Activated B cell treated with CpG ODN at 0.5 μM for 24 hours (primary cell): Measurements from ENCODE around the gene RNF187. TPM values are rescaled to one million over a fixed set of nuclear protein-coding genes. Genes with fewer than 3 reads are reported as not detected.

ENCODE experiments used
- ATAC-seq: fragments of 200-7000 bp; cut with Tn5 transposase; one replicate; pipeline ENCODE4 v1.10.0; 2021; ENCODE audit warnings: low read depth, mild to moderate bottlenecking, moderate library complexity
- CTCF ChIA-PET: fragments of 350-600 bp; sonication (Branson Sonifier 250); formaldehyde crosslinking; loops from one replicate; lab custom pipeline; 2021; ENCODE audit warnings: antibody characterized with exemption; lab: Charles Lee
- POLR2A ChIA-PET: fragments of 350-600 bp; sonication (Branson Sonifier 250); formaldehyde crosslinking; loops from one replicate; lab custom pipeline; 2021; ENCODE audit warnings: antibody characterized with exemption; lab: Charles Lee
- DNase-seq: peaks from one replicate; pipeline ENCODE4 v3.0.0; 2022
- H3K27ac Mint-ChIP-seq: one replicate; pipeline ENCODE4 v1.8.0; 2020; ENCODE audit warnings: mixed read lengths
- H3K27me3 Mint-ChIP-seq: one replicate; pipeline ENCODE4 v1.8.0; 2021; ENCODE audit warnings: mixed read lengths
- H3K36me3 Mint-ChIP-seq: one replicate; pipeline ENCODE4 v1.8.0; 2021; ENCODE audit warnings: low read depth, mixed read lengths
- H3K4me1 Mint-ChIP-seq: one replicate; pipeline ENCODE4 v1.8.0; 2021; ENCODE audit warnings: mixed read lengths
- H3K4me3 Mint-ChIP-seq: one replicate; pipeline ENCODE4 v1.8.0; 2020; ENCODE audit warnings: mild to moderate bottlenecking, mixed read lengths
- H3K9me3 Mint-ChIP-seq: one replicate; pipeline ENCODE4 v1.8.0; 2020; ENCODE audit warnings: mixed read lengths
- intact Hi-C: fragments of 100-400 bp; cut with micrococcal nuclease; formaldehyde crosslinking; loops from one replicate; pipeline ENCODE4 v1.15.1; 2024
- total RNA-seq: library from RNA; stranded (reverse); gene quantifications from 2 replicates; pipeline ENCODE4 v1.2.3, GENCODE V29; 2022
- TF ChIP-seq, protein P1 (sequence below): fragments of 200-600 bp; IDR thresholded peaks from one replicate; pipeline ENCODE4 v1.8.0; 2022; ENCODE audit warnings: antibody characterized with exemption, mild to moderate bottlenecking

The RNF187 gene
- total RNA-seq, 1 donor from 2014 or later = 64.0 TPM

DNA sequence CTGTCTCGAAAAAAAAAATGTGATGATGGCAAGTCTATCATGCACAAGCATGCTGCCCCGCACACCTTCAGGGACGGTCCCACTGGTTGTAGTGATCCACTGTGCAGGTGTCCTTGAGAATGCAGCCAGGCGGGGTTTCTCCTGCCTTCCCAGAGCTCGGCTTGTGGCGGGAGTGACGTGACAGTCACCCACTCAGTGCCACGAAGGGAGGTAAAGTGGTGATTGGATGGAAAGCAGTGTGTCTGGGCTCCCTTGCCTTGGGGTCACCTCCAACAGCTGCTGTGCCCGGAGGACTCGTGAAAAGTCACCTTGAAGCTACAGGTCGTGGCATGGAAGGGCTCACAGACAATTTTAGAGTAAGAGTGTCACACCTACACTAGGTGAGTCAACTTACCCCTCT is 37.0 kb upstream of the RNF187 start:
- CTCF ChIA-PET = no interaction called here
- Mint-ChIP-seq H3K27ac (no peak overlapping the region), H3K4me3 (no peak overlapping the region), H3K9me3 (no peaks in the 10 kb centered on the region), H3K4me1 (peaks cover 11% of the 10 kb centered on the region), H3K27me3 (peaks cover 30% of the 10 kb centered on the region), H3K36me3 (no peaks in the 10 kb centered on the region)
- intact Hi-C loops = no loop called here
- TF ChIP-seq, protein P1, sequence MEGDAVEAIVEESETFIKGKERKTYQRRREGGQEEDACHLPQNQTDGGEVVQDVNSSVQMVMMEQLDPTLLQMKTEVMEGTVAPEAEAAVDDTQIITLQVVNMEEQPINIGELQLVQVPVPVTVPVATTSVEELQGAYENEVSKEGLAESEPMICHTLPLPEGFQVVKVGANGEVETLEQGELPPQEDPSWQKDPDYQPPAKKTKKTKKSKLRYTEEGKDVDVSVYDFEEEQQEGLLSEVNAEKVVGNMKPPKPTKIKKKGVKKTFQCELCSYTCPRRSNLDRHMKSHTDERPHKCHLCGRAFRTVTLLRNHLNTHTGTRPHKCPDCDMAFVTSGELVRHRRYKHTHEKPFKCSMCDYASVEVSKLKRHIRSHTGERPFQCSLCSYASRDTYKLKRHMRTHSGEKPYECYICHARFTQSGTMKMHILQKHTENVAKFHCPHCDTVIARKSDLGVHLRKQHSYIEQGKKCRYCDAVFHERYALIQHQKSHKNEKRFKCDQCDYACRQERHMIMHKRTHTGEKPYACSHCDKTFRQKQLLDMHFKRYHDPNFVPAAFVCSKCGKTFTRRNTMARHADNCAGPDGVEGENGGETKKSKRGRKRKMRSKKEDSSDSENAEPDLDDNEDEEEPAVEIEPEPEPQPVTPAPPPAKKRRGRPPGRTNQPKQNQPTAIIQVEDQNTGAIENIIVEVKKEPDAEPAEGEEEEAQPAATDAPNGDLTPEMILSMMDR = no peak
- POLR2A ChIA-PET = no interaction called here
- no peak for DNase-seq
- no peak for ATAC-seq

DNA sequence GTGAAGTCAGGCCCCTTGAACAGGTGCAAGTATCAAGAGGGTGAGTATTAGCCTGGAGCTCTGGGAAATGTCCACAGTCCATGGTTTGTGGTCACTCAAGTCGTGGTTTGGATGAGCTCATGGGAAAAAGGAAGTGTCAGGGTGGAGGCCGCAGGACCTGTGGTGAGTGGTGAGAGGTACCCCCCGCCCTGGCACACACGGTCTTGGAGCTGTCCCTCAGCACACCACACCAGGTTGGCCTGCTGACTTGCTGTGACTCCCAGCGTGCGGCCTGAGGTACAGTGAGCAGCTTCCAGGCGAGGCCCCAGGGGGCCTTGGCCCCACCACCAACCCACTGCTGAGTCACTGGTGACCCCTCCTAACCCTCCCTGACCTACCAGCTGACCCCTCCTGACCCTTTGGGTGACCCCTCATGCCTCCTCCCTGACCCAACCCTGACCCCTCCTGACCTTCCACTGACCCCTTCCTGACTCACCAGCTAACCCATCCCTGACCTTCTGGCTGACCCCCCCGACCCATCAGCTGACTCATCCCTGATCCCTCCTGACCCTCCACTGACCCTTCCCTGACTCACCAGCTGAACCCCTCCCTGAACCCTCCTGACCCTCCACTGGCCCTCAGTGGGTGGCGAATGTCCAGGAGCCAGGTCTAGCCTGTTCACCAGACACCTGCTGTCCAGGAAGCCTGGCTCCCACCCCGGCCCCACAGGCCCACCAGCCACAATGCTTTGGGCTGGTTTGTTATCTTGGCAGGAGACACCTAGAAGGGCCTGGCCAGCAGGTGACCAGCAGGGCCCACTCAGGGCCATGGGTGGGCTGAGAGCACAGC is 34.8 kb upstream of the RNF187 start:
- ATAC-seq = no peak
- no peak overlapping the region for H3K27ac Mint-ChIP-seq
- H3K27me3 Mint-ChIP-seq = peaks cover 15% of the 10 kb centered on the region
- no peaks in the 10 kb centered on the region for H3K36me3 Mint-ChIP-seq
- H3K9me3 Mint-ChIP-seq = no peaks in the 10 kb centered on the region
- TF ChIP-seq, protein P1 = no peak
- CTCF ChIA-PET = no interaction called here
- POLR2A ChIA-PET = interaction anchor here (0.9 kb wide), 1 partner anchor 46 kb away, joined by 15 read pairs; the partner anchor contains the start of gene TRIM11
- H3K4me1 Mint-ChIP-seq = peaks cover 8% of the 10 kb centered on the region
- no peak overlapping the region for H3K4me3 Mint-ChIP-seq
- DNase-seq = no peak
- intact Hi-C loops = no loop called here

DNA sequence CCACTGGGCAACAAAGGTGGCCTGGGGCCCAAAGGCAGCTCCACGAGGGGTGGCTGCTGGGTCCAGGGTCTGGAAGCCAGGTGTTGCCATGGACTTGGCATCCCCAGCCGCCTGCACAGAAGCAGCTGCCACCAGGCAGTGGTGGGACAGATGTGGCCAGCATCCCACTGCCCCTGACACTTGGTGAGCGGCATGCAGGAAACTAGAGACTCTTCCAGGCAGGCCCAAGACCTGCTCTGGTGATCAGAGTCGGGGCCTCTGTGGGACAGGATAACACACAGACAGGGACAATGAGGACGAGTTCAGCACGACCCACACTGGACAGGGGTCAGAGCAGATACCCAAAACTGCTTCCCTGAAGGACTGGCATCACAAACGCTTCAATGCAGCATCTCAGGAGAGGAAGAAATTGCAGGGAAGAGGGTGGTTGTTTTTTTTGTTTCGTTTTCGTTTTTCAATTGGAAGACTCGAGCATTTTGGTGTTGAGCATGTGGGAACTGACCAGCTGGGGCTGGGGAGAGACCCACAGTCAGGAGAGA is 34.1 kb upstream of the RNF187 start:
- H3K4me3 Mint-ChIP-seq = no peak overlapping the region
- ChIA-PET CTCF (no interaction called here), POLR2A (no interaction called here)
- TF ChIP-seq, protein P1 = no peak
- DNase-seq (no peak), ATAC-seq (no peak)
- H3K27ac Mint-ChIP-seq = no peak overlapping the region
- no peaks in the 10 kb centered on the region for H3K36me3 Mint-ChIP-seq
- intact Hi-C loops = no loop called here
- H3K9me3 Mint-ChIP-seq = no peaks in the 10 kb centered on the region
- peaks cover 15% of the 10 kb centered on the region for H3K4me1 Mint-ChIP-seq
- H3K27me3 Mint-ChIP-seq = peaks cover 10% of the 10 kb centered on the region

DNA sequence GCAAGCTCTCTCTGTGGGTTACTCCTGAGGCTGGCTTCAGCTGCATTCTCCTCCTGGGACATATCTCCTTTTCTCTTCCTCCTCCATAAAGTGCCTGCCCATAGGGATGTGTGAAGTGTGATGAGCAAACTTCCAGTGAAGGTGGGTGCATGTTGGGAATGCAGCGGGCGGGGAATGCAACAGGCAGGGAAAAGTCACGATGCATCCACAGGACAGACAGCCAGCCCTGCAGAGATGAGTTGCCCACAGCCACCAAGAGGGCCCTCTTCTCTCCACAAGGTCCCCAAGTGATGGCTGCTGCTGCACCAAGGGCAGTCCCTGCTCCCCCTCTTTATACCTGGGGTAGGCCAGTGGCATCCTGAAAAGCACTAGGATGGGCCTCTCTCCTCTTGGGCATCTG is 33.6 kb upstream of the RNF187 start:
- H3K27me3 Mint-ChIP-seq = peaks cover 11% of the 10 kb centered on the region
- no peak for ATAC-seq
- CTCF ChIA-PET = no interaction called here

DNA sequence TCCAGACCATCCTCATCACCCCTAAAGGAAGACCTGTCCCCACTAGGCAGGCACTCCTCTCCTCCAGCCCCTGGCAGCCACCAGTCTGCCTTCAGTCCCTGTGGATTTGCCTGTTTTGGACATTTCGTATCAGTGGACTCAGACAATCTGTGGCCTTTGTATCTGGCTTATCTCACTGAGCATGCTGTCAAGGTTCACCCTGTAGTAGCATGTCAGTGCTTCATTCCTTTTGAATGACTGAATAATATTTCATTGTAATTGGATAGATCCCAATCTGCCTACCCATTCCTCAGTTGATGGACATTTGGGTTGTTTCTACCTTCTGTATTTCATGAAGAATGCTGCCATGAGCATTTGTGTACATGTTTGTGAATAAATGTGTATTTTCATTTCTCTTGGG is 32.9 kb upstream of the RNF187 start:
- Mint-ChIP-seq H3K4me1 (peaks cover 23% of the 10 kb centered on the region), H3K27me3 (peaks cover 12% of the 10 kb centered on the region), H3K27ac (no peak overlapping the region), H3K9me3 (no peaks in the 10 kb centered on the region), H3K36me3 (no peaks in the 10 kb centered on the region), H3K4me3 (no peak overlapping the region)
- CTCF ChIA-PET = no interaction called here
- TF ChIP-seq, protein P1 = no peak
- intact Hi-C loops = no loop called here
- no peak for ATAC-seq
- POLR2A ChIA-PET = no interaction called here
- DNase-seq = no peak

More for the DNA sequence above, 33.6 kb upstream of the RNF187 start:
- H3K27ac Mint-ChIP-seq = no peak overlapping the region
- POLR2A ChIA-PET = no interaction called here
- DNase-seq = no peak
- no peaks in the 10 kb centered on the region for H3K9me3 Mint-ChIP-seq
- TF ChIP-seq, protein P1 = no peak
- intact Hi-C loops = no loop called here
- no peaks in the 10 kb centered on the region for H3K36me3 Mint-ChIP-seq
- H3K4me1 Mint-ChIP-seq = peaks cover 19% of the 10 kb centered on the region
- no peak overlapping the region for H3K4me3 Mint-ChIP-seq
